Stomach (tissue), 4 donors: ENCODE measurements around the gene FGF23.

ENCODE experiments used
- CTCF ChIP-seq, 7 experiments: fragments of 450-650 bp in 4 of 7; fragments of 200-600 bp in 3 of 7; sonication (generic) in 3 of 7; IDR thresholded peaks; one replicate each; pipeline ENCODE4 v1.5.1; 2016 to 2019; ENCODE audit warnings: antibody characterized with exemption in 7 of 7, control low read depth in 2 of 7, mild to moderate bottlenecking in 1 of 7
- EP300 ChIP-seq: sonication (generic); formaldehyde crosslinking; IDR thresholded peaks from one replicate; pipeline ENCODE4 v1.6.1; 2017; ENCODE audit warnings: antibody characterized with exemption
- POLR2A ChIP-seq, 4 donors: fragments of 450-650 bp; IDR thresholded peaks; one replicate each; pipeline ENCODE4 v1.6.1; 2016; ENCODE audit warnings: antibody characterized with exemption in 4 of 4, control low read depth in 2 of 4, mild to moderate bottlenecking in 1 of 4, moderate library complexity in 1 of 4
- POLR2AphosphoS5 ChIP-seq, 3 donors: sonication (generic); formaldehyde crosslinking; IDR thresholded peaks; one replicate each; pipeline ENCODE4 v1.6.1; 2016; ENCODE audit warnings: antibody characterized with exemption in 3 of 3

- no peak for TF ChIP-seq CTCF (IDR thresholded peaks at IDR 0.05)
- no peak for TF ChIP-seq POLR2A (IDR thresholded peaks at IDR 0.05)
- TF ChIP-seq EP300, result no peak
- TF ChIP-seq POLR2AphosphoS5 (IDR thresholded peaks at IDR 0.05), result no peak
Measured at GRCh38 chr12:4422985-4423384, 43.5 kb upstream of the FGF23 start.
